Left colon (tissue), 2 donors: ENCODE results near the gene SCFD2. TPM values are rescaled to one million over a fixed set of nuclear protein-coding genes. Genes with fewer than 3 reads are reported as not detected.

ENCODE experiments used
- ATAC-seq: fragments of 200-7000 bp; cut with Tn5 transposase; one replicate; pipeline ENCODE4 v1.9.1; 2020; ENCODE audit warnings: mild to moderate bottlenecking, moderate library complexity
- DNase-seq, 2 donors: peaks; one replicate each; pipeline ENCODE4 v3.0.0-alpha.2; 2020
- intact Hi-C, 2 donors: fragments of 100-400 bp; cut with DNase I in 1 of 2; cut with micrococcal nuclease in 1 of 2; formaldehyde crosslinking; loops; one replicate each; pipeline versions ENCODE4 v1.11.2 to v1.14.0; 2022; cut with DNase I, micrococcal nuclease
- total RNA-seq, 2 donors: library from RNA; stranded (reverse); fragmentation: NEBNext Ultra II Directional; extraction: Animal tissue kit (Norgen Biotek cat#: 25700); gene quantifications; one replicate each; pipeline ENCODE4 v1.2.1, GENCODE V29; 2021
- donor health status: DM: no; HTN: no; CAD: no.
- donor health status: DM: yes; HTN: yes; CAD: no.

SCFD2 gene
- total RNA-seq, 2 donors from 2014 or later, result 11.1 to 15.8 TPM

DNA sequence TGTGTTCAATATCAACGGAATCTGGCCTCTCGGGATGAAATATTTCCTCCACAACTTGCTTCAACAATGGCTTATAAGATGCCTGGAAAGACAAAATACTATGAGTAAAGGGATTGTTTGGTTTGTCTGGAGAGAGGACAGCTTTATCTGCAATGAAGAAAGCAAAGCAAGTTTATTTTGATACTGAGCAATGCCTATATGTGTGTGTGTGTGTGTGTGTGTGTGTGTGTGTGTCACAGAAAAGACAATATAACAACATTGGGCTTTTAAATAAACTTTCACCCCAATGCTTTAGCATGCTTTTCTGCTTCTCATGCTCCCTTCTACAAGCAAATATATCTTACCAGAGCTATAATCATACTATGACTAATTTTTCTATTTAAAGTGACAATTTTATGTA is 458.4 kb downstream of the SCFD2 start:
- intact Hi-C loops, result no loop called here
- no peak for ATAC-seq
- no peak for DNase-seq

DNA sequence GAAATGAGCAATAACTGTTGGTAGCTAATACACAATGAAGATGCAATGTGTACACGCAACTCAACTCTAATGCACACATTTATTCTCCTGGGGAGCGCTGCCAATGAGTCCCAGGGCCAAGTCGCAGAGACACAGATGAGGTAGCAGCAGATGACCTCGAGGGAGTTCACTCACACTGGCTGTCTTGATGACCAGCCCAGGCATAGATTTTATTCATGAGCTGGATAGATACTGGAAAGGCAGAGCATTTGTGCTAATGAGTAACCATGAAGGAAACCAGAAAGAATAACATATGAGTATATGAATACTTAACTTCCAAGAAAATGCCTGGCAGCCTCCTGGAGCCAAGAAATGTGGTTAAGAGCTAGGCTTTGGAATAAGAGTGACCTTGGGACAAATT is 461.4 kb downstream of the SCFD2 start:
- no peak for ATAC-seq
- no peak for DNase-seq
- intact Hi-C loops, result no loop called here

DNA sequence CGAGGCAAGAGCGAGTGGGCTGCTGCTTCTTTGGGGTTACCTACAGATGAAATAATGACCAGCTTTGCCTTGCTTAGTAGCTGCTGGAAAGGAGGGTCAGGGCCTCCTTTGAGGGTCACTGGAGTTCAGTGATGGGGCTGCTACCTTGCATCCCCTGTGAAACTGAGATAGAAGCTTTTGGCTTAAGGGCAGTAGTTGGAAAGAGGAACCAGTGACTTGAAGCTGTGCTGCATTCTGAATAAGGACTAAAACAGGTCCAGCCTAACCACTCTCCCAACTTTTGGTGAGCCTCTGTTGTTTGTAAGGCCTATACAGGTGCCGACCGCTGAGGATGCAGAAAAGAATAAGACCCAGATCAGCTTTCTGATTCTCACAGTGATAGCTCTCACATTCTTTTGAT is 462.6 kb downstream of the SCFD2 start:
- DNase-seq (no peak), ATAC-seq (no peak)
- intact Hi-C loops, result no loop called here

DNA sequence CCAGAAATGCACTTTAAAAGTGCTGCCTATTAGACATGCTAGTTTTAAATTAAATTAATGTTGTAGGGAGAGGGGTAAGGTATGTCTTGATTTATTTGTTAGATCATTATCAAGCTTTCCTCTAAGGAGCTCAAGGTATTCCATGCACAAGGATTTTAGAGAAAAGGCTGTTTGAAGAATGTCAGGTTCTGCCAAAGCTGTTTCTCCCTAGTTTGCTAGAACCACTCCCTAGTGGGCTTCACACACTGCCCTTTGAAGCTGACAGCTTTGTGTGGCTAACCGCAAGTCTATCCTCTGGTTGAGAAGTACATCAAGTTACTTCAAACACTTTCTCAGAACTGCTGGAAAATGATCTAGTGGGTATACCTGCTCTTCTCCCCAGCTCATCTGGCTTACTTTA is 471.4 kb downstream of the SCFD2 start:
- intact Hi-C loops, result no loop called here
- DNase-seq (no peak), ATAC-seq (no peak)

DNA sequence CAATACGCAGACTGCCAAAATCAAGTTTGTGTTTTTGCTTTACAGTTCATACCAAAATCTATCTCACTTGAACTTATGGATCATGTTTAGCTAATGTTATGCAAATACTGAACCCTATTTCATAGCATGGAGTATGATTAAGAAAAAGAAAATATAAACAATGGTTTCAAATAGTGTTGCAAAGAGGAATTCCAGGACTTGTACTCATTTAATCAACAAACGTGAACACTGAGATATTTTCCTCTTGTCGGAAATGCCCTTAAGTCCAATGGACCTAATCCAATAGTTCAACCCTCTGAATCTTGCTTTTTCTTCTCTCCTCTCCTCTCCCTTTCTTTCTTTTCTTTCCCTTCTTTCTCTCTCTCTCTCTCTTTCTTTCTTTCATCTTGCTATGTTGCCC is 473.0 kb downstream of the SCFD2 start:
- intact Hi-C loops, result no loop called here
- no peak for ATAC-seq
- no peak for DNase-seq

DNA sequence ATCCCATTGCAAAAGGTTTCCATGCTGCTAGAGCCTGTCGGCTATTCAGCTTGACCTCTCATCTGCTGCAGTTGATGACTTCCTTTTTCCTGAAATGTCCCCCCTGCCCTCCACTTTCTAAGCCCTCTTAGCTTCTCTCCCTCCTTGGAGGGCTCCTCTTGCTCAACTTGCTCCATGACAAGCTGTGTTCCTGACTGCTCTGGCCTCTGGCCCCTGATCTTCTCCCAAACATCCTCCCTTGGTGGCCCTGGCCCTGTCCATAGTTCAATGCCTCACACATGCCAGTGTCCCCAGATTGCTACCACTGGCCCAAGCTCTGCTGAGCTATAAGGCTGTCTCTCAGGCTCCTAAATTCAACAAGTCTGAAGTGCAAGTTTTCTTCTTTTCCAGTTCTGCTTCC is 474.1 kb downstream of the SCFD2 start:
- no peak for DNase-seq
- intact Hi-C loops, result no loop called here
- ATAC-seq, result no peak

DNA sequence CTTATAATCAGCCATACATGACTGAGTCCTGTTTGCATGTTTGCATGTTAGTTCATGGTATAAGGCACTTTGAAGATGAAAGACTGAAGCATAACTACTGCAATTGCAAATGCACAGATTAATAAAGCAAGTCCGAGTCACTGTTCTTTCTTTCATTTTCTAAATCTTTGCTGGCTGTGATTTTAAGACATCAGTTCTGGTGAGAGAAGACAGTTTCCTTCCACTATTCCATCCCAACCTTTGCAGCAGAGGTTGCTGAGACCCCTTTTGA is 475.4 kb downstream of the SCFD2 start:
- intact Hi-C loops, result no loop called here
- ATAC-seq, result no peak

DNA sequence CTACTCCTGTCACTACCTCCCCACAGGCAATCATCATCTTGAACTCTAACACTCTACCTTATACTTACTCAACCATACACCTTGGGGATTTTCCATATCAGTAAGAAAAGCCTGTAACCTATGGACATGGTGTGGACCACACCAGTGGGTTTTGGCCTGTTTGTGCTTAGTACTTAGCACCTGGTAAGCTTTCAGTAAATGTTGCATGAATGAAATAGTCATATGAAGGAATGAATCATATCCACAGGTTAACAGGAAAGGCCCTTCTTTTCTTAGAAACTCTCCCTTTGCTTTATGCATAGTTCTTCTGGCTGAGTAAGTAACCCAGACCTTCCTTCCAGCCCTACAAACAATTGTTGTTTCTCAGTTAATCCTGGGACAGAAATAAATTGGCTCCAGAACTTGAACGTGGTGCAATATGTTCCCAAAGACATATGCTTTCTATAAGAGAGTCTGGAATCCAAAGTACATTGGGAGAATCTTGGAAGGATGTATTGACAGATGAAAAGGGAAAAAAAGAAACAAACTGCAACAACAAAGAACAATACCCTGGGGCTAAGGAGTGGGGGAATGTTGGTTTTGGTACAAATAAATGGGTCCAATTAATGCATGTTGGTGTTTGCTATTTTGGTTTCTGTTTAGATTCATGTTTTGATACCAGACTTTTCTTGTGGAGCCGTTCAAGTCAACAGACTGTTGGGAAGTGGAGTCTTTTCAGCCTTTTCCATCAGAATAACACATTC is 475.9 kb downstream of the SCFD2 start:
- DNase-seq (no peak), ATAC-seq (no peak)
- intact Hi-C loops, result no loop called here

More for the DNA sequence above, 475.4 kb downstream of the SCFD2 start:
- no peak for DNase-seq

DNA sequence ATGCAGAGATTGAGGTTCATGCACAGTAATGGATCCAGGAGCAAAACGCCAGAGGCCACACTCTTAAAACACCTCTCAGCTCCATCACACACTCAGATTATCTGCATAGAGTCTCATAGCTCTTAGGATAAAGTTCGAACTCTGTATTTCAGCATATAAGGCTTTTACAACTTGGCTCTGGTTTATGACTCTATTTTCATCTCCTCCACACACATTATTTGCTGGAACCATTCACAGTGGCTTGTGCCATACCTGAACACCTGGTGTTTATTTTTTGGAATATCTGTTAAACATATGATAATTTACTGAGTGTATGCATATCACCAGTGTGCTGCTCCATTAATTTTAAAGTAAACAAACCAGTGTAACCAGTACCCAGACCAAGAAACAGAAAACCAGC is 476.5 kb downstream of the SCFD2 start:
- DNase-seq, result no peak
- intact Hi-C loops, result no loop called here
- ATAC-seq, result peak; percentile 89

DNA sequence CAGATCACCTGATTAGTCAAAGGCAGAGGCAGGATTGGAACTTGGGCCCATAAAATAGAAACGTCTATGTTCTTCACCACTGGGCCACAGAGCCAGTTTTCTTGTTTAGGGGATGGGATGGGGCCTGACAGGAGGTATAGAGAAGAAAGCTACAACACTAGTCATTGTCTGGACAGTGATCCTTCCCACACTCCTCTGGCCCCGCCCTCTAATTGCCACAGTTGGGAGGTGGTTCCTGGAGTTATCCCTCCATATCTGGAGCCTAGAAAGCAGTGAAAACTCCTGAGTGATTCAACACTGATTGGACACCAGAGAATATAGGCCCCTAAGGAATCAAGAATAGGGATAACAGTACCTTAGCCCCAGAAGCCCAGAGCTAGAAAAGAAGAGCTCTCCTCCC is 480.9 kb downstream of the SCFD2 start:
- intact Hi-C loops, result no loop called here
- ATAC-seq, result peak; percentile 66

DNA sequence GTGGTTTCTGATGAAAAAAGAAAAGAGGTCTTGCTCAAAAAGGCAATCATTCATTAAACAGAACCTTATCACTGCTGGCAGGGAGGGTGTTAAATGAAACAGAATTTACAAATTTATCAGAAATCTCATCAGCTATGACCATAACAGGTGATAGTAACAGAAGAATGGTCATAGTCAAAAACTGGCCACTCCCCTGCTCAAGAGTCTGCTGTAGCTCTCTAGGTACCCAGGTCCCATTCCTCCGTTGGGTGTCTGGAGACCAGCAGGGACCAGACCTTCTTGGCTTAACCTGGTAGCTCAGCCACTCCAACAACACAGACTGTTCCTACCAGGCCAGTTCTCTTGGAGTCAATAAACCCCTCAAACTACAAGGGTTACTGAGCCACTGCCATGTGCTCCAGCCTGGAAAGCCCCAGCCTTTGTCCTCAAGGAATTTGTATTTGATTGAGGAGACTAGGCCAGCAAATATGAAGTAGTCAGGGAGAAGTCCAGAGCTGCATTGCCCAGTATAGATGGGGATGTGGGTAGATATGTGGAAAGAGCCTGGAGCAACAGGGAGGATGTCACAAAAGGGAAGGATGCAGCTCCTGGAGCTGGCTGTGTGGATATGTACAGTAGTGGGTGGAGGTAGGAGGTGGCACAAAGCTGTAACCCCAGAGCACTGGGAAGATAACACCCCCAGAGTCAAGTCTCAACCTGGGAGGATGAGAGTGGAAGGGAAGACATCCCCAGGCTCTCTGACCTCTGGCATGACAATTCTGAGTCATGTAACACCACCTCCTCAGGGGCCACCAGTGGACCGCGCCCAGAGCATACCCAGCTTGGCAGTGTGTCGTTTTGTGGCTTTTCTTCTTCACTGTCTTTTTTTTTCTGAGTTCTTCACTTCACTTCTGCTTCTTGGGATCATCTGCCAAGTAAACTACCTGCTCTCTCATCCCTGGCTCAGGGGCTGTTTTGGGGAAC is 481.9 kb downstream of the SCFD2 start:
- intact Hi-C loops, result no loop called here
- DNase-seq, result no peak
- no peak for ATAC-seq

More for the DNA sequence above, 480.9 kb downstream of the SCFD2 start:
- DNase-seq, result peak in 1 of 2 donors; percentile 30

DNA sequence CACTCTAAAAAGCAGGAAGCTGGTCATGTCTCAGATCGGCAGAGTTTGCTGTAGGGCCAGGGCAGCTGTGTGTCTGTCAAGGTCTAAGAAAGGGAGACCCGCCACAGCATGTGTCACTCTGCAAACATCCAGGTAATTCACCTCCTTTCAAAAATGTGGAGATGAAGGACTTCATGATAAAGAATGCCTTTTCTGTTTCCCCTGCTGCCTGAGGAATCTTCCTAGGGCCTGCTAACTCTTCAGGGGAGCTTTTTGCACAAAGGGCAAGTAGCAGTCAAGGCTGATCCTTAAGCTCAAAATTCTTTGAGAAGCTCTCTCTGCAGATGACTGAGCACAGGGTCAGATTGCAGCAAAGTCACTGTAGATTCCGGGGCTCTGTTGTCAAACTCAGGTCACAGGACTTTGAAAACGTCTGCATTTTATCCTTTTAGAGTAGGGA is 482.7 kb downstream of the SCFD2 start:
- intact Hi-C loops, result no loop called here
- ATAC-seq (no peak), DNase-seq (no peak)

DNA sequence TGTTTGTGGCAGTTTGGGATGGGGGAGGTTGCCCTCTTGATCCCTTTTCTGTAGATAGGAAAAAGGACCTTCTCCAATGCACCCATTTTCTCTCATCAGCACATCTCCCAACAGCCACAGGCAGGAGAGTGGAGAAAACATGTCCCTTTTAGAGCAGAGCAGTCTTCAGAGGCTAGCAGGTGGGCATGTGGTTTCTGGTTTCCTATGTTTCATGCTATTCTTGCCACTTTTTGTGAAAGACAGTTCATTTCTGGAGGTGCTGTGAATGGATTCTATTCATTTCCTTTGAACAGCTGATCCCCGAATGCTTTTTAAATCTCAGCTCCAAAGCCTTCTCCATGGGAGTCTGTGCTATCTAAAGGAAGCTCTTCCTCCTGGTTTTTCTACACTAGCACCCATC is 484.9 kb downstream of the SCFD2 start:
- no peak for DNase-seq
- no peak for ATAC-seq
- intact Hi-C loops, result no loop called here

DNA sequence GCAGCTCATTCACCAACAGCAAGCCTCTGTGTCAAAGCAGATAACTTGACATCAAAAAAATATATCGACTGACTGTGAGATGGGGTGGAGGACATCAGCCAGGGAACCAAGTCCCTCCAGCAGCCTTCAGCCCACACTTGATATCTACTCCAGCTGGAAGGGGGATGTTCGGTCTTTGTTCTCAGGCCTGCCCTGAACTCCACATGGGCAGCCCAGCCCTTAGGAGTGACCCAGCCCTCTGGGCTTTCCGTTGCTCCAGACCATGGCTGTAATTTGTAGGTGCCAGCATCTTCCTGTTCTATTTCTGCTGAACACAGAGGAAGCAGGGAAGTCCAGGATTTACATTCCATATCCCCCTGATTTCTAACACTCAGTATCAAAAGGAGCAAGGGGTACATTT is 486.4 kb downstream of the SCFD2 start:
- intact Hi-C loops, result no loop called here
- ATAC-seq (no peak), DNase-seq (no peak)

DNA sequence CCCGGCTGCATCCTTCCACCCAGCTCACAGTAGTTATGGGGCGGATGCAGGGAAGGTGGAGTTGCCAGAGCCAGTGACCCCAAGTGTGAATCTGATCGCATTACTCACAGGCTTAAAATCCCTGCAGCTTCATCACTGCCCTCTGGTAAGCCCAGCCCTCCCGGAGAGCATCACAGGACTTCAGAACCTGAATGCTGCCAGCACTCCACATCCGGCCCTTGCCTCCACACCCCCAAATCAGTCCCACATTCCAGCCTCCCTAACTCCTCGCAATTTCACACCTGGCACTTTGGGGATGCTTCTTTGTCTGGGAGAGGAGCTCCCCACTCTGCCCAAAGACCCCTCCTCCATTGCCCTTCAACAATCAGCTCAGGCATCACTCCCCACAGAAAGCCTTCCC is 488.2 kb downstream of the SCFD2 start:
- intact Hi-C loops, result no loop called here
- no peak for ATAC-seq
- no peak for DNase-seq

DNA sequence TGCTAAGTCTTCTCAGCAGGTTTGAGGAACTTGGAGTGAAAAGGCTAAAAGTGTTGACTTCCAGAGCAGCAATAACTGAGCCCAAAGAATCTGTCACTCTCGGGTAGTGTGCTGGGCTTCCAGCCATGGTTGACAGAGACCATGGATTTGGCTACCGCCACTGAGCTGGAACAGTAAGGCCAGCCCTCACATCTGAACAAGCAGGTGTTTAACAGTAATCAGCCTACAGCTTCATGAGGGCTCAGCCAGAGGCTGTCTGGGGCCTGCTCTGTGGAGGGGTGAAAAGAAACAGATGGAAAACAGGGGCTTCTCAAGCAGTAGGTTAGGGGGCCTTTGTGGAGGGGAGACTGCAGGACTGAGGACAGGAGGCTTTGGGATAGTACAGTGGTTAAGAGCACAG is 488.8 kb downstream of the SCFD2 start:
- DNase-seq, result no peak
- ATAC-seq, result no peak
- intact Hi-C loops, result no loop called here

DNA sequence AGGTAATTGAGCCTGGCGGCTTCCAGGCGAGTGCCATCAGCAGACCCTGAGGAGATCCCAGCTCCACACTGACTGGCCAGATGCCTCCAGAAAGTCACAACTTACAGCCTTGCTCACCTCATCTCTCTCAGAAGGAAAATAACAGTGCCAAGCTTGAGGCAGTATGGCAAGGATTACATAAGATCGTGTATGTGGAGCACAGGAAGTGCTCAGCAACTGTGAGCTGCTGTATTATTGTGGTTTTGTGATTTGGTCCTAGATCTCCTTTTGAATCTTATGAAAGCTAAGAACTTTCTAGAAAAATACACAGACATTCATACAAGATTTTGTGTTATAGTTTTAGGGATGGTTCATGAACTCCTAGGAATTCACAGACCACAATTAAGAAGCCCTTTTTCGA is 489.8 kb downstream of the SCFD2 start:
- ATAC-seq (no peak), DNase-seq (no peak)
- intact Hi-C loops, result no loop called here

DNA sequence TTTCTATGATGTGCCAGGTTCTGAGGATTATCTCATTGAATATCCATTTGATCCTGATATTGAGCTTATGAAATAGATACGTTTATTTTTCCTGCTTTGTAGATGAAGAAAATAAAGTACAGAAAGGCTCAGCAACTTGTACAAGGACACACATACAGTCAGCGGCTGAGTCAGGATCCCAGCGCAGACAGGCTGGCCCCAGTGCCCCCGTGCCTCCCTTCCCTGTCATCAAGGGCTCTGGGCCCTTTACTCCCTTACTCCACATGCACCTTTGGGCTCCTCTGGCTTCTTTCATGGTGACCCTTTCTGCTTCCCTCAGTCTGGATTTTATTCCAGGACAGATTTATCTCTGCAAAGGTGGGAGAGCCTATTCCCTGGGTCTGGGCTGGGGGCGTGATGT is 490.9 kb downstream of the SCFD2 start:
- ATAC-seq (no peak), DNase-seq (no peak)
- intact Hi-C loops, result no loop called here

DNA sequence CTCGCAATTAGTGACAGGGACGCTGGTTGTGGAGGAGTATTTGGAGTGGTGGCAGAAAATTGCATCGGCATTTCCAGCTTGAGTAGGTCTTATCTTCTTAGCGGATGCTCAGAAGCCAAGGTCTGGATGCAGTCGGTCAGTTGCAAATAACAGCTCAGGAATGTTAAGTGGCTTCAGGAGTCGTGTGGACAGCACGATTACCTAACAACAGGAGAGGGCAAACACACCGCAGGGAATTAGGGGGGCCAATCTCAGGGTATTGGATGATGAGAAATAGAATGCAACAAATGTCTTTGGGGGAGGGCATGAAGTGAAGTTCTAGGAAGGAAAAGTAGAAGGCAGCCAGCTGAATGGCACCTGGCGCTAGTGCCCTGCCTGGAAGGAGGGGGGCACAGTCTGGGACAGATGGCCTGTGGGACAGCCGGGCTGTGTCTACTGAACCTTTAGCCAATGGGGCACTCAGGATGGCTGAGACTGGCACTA is 492.0 kb downstream of the SCFD2 start:
- ATAC-seq (peak; percentile 76), DNase-seq (peak; percentile 33 to 38)
- intact Hi-C loops, result no loop called here

DNA sequence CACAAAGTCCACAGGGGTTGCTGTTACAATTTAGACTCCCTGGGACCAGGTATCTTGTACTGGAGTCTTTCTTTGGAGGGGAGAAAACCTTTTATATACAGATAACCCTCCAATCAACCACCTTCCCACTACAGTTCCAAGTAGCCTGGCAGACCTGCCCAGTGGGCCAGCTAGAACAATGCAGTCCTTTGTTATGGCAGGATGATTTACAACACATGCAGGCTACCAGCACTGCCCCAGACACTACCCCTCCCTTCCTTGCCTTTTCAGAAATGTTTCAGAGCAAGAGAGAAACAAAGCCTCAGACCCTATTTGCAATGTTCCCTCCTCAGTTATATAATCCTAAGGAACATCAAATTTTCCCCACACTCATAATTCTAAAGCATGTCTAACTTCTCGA is 492.7 kb downstream of the SCFD2 start:
- peak; percentile 31 to 55 for DNase-seq
- intact Hi-C loops, result no loop called here
- peak; percentile 99 for ATAC-seq
